ENCODE measurements around the gene BCL2L12. TPM values are rescaled to one million over a fixed set of nuclear protein-coding genes. Genes with fewer than 3 reads are reported as not detected.

The BCL2L12 gene
- total RNA-seq, 1 donor from 2014 or later, result 49.2 TPM

DNA sequence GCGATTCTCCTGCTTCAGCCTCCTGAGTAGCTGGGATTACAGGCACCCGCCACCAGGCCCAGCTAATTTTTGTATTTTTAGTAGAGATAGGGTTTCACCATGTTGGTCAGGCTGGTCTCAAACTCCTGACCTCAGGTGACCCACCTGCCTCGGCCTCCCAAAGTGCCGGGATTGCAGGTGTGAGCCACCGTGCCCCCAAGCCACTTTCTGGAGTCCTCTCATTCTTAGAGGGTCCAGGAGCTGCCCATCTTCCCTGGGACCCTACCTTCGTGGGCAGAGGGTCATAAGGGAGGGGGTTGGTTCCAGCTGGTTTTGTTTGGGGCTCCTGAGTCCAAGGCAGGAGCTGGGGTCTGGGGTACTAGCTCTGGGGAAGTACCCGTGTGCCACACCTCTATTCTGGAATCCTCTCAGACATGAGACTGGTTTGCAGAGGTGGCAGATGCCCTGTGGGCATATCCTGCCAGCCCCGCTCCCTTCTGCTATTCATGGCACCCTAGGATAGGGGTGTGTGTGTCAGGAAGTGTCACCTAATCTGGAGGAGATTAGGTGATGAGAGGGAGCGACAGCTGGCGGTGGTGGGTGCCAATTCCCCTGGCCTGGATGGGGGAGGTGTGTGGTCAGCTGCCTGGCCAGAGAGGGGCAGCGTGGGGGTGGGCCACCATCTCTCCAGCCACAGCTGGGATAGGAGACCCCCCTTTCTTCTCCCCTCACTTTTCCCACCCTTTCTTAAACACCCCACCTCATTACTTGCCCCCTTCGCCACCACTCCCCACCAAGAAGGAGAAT is 13.4 kb downstream of the BCL2L12 start:
- peaks cover 9% of the 10 kb centered on the region for H3K4me1 Mint-ChIP-seq (ENCODE audit: unreplicated experiment)
- H3K27ac Mint-ChIP-seq, result peak overlapping the region; percentile 64
- peak overlapping the region; percentile 54 for H3K4me3 Mint-ChIP-seq
- H3K36me3 Mint-ChIP-seq, result peaks cover 4% of the 10 kb centered on the region
- TF ChIP-seq, protein P1, sequence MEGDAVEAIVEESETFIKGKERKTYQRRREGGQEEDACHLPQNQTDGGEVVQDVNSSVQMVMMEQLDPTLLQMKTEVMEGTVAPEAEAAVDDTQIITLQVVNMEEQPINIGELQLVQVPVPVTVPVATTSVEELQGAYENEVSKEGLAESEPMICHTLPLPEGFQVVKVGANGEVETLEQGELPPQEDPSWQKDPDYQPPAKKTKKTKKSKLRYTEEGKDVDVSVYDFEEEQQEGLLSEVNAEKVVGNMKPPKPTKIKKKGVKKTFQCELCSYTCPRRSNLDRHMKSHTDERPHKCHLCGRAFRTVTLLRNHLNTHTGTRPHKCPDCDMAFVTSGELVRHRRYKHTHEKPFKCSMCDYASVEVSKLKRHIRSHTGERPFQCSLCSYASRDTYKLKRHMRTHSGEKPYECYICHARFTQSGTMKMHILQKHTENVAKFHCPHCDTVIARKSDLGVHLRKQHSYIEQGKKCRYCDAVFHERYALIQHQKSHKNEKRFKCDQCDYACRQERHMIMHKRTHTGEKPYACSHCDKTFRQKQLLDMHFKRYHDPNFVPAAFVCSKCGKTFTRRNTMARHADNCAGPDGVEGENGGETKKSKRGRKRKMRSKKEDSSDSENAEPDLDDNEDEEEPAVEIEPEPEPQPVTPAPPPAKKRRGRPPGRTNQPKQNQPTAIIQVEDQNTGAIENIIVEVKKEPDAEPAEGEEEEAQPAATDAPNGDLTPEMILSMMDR (conservative IDR thresholded peaks at IDR 0.05), result no peak
- no peaks in the 10 kb centered on the region for H3K27me3 Mint-ChIP-seq
- DNase-seq (ENCODE audit: extremely low spot score, unreplicated experiment), result no peak
- H3K9me3 Mint-ChIP-seq, result no peaks in the 10 kb centered on the region

DNA sequence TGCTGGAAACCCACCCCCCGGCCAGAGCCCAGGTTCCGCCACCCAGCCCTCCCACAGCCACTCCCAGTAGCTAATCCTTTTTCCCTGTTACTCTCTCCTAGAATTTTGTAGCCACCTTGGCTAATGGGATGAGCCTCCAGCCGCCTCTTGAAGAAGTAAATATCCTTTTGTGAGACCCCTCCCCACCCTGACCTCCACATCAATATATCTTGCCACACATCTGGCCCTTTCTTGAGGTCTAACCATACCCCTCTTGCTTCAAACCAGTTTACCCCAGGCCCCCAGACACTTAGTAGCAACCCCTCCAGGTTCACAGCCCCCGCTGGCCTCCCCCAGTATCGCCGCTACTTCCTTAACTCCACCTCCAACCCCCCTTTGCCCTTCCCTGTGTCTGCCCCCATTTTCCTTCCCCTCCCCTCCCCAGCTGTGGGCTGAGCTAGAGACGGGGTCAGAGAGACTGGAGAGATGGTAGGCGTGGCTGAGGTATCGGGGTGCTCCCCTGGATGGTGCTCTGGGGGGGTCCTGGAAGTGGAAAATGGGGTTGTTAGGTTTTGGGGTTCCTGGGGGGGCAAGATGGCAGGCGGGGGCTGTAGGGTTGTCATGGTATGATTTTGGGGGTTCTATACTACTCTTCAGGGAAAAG is 14.2 kb downstream of the BCL2L12 start:
- TF ChIP-seq, protein P1 (conservative IDR thresholded peaks at IDR 0.05), result no peak
- peaks cover 9% of the 10 kb centered on the region for H3K4me1 Mint-ChIP-seq (ENCODE audit: unreplicated experiment)
- no peaks in the 10 kb centered on the region for H3K27me3 Mint-ChIP-seq
- DNase-seq (ENCODE audit: extremely low spot score, unreplicated experiment), result peak; percentile 62
- peak overlapping the region; percentile 76 for H3K4me3 Mint-ChIP-seq
- no peaks in the 10 kb centered on the region for H3K9me3 Mint-ChIP-seq
- peak overlapping the region; percentile 64 for H3K27ac Mint-ChIP-seq
- peaks cover 5% of the 10 kb centered on the region for H3K36me3 Mint-ChIP-seq

DNA sequence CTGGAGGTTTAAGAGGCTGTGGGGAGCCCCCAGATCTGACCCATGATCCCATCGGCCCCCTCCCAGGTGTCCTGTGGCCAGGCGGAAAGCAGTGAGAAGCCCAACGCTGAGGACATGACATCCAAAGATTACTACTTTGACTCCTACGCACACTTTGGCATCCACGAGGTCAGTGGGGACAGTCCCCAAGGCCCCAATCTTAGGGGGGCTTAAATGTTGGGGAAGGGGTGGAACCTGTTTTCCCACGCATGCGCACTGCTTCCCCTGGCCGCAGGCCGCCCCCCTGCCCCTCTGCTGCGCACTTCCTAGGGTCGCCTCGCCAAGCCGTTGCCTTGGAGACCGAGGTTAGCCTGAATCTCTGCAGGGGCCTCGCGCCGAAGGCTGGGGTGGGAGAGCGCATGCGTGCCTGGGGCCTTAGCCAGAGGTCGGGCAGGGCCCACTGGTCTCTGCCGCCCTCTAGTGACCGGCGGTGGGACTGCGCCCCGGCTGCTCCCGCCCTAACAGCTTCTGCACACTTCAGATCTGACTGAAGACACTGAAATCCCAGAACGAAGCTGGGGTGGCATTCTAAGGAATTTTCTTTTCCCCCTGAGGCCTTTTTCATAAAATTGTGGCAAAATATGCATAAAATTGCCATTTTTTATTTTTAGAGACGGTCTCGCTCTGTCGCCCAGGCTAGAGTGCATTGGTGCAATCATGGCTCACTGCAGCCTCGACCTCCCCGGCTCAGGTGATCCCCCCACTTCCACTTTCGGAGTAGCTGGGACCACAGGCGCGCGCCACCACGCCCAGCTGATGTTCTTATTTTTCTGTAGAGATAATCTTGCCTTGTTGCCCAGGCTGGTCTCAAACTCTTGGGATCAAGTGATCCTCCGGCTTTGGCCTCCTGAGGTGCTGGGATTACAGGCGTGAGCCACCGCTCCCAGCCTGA is 15.0 kb downstream of the BCL2L12 start:
- peak overlapping the region; percentile 63 for H3K27ac Mint-ChIP-seq
- no peaks in the 10 kb centered on the region for H3K27me3 Mint-ChIP-seq
- peaks cover 8% of the 10 kb centered on the region for H3K36me3 Mint-ChIP-seq
- H3K9me3 Mint-ChIP-seq, result no peaks in the 10 kb centered on the region
- peak; percentile 98 for DNase-seq (ENCODE audit: extremely low spot score, unreplicated experiment)
- TF ChIP-seq, protein P1 (conservative IDR thresholded peaks at IDR 0.05), result peak; percentile 100
- H3K4me1 Mint-ChIP-seq (ENCODE audit: unreplicated experiment), result peaks cover 9% of the 10 kb centered on the region
- H3K4me3 Mint-ChIP-seq, result peak overlapping the region; percentile 34

DNA sequence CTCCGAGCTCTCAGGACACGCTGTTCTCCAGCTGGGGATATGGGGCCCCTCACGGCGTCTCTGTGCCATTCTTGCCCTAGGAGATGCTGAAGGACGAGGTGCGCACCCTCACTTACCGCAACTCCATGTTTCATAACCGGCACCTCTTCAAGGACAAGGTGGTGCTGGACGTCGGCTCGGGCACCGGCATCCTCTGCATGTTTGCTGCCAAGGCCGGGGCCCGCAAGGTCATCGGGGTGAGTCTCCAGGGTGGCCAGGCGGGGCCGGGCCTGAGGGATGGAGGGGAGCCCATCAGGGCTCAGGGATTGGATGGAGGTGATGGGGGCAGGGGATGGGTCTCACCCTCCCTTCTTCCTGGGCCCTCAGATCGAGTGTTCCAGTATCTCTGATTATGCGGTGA is 16.1 kb downstream of the BCL2L12 start:
- no peak overlapping the region for H3K27ac Mint-ChIP-seq
- H3K4me3 Mint-ChIP-seq, result no peak overlapping the region
- no peaks in the 10 kb centered on the region for H3K27me3 Mint-ChIP-seq
- peaks cover 9% of the 10 kb centered on the region for H3K4me1 Mint-ChIP-seq (ENCODE audit: unreplicated experiment)
- TF ChIP-seq, protein P1 (conservative IDR thresholded peaks at IDR 0.05), result no peak
- H3K9me3 Mint-ChIP-seq, result no peaks in the 10 kb centered on the region
- peak; percentile 63 for DNase-seq (ENCODE audit: extremely low spot score, unreplicated experiment)
- H3K36me3 Mint-ChIP-seq, result peaks cover 8% of the 10 kb centered on the region

DNA sequence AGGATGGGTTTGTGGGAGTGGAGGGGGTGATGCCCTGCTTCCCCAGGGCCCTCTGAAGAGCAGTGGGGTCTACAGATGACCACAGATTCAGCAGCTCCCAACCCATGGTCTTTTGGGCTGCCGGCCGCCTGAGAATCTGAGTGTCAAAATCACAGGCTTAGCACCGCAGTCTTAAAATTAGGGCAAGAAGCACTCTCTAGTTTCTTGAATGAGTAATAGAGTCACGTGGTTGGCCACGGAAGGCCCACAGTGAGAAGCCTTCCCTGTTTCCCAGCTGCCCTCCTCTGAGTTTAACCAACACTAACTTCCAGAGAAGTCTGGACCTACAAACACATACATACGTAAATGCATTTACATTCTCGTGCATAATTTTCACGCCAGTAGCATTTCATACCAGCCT is 16.5 kb downstream of the BCL2L12 start:
- no peaks in the 10 kb centered on the region for H3K27me3 Mint-ChIP-seq
- peaks cover 9% of the 10 kb centered on the region for H3K4me1 Mint-ChIP-seq (ENCODE audit: unreplicated experiment)
- no peak overlapping the region for H3K4me3 Mint-ChIP-seq
- no peak overlapping the region for H3K27ac Mint-ChIP-seq
- H3K36me3 Mint-ChIP-seq, result peaks cover 8% of the 10 kb centered on the region
- DNase-seq (ENCODE audit: extremely low spot score, unreplicated experiment), result no peak
- TF ChIP-seq, protein P1 (conservative IDR thresholded peaks at IDR 0.05), result no peak
- no peaks in the 10 kb centered on the region for H3K9me3 Mint-ChIP-seq

All from type B pancreatic cell (in vitro differentiated cells).